Thymus (tissue), 11 donors: ENCODE measurements around the gene FNDC10. TPM values are rescaled to one million over a fixed set of nuclear protein-coding genes. Genes with fewer than 3 reads are reported as not detected.

ENCODE experiments used
- DNase-seq, 9 donors: peaks; one replicate each; pipeline ENCODE4 v3.0.0-alpha.2; 2013; ENCODE audit warnings: low spot score in 9 of 9, low read depth in 6 of 9, missing footprints in 1 of 9
- H3K27ac ChIP-seq, 2 donors: one replicate each; pipeline ENCODE4 v1.5.1; 2013; ENCODE audit warnings: control low read depth in 1 of 2, low read depth in 1 of 2, low read length in 1 of 2, mild to moderate bottlenecking in 1 of 2, moderate library complexity in 1 of 2
- H3K27me3 ChIP-seq, 2 donors: one replicate each; pipeline ENCODE4 v1.5.1; 2013; ENCODE audit warnings: low read length in 1 of 2; ENCODE audit not compliant: control insufficient read depth in 2 of 2, insufficient read depth in 1 of 2
- H3K36me3 ChIP-seq, 2 donors: one replicate each; pipeline ENCODE4 v1.5.1; 2013; ENCODE audit warnings: low read length in 1 of 2, mild to moderate bottlenecking in 1 of 2, moderate library complexity in 1 of 2; ENCODE audit not compliant: control insufficient read depth in 2 of 2, insufficient read depth in 2 of 2
- H3K4me1 ChIP-seq, 2 donors: one replicate each; pipeline ENCODE4 v1.5.1; 2013; ENCODE audit warnings: low read length in 2 of 2; ENCODE audit not compliant: control insufficient read depth in 2 of 2, insufficient read depth in 2 of 2
- H3K4me3 ChIP-seq, 2 donors: one replicate each; pipeline ENCODE4 v1.5.1; 2013; ENCODE audit warnings: low read length in 2 of 2, control low read depth in 1 of 2, mild to moderate bottlenecking in 1 of 2
- H3K9me3 ChIP-seq, 2 donors: one replicate each; pipeline ENCODE4 v1.5.1; 2013; ENCODE audit warnings: low read length in 1 of 2, mild to moderate bottlenecking in 1 of 2; ENCODE audit not compliant: control insufficient read depth in 2 of 2, insufficient read depth in 1 of 2
- WGBS: extraction: QIAGEN DNeasy Blood & Tissue Kit; methylation state at CpG from one replicate; pipeline ENCODE4 v1.1.7; 2013; 5-methylcytosine and 5-hydroxymethylcytosine counted together
- polyA plus RNA-seq: library from polyadenylated mRNA; stranded (reverse); fragments of 200-250 nt; gene quantifications from one replicate; pipeline ENCODE4 v1.2.3, GENCODE V29; 2013
- total RNA-seq: library from RNA; stranded (reverse); fragments of 120-200 nt; gene quantifications from one replicate; pipeline ENCODE4 v1.2.4, GENCODE V29; 2013
- donor health status: healthy.

FNDC10 gene
- total and polyA plus RNA-seq, 2 donors = 0.24 to 0.80 TPM

- 98% methylated on average over 14 of the region's 14 CpGs for whole genome bisulfite sequencing
- H3K27me3 ChIP-seq = no peaks in the 10 kb centered on the region
- no peak for DNase-seq
- H3K9me3 ChIP-seq = no peaks in the 10 kb centered on the region
- H3K4me1 ChIP-seq = no peaks in the 10 kb centered on the region
- no peak overlapping the region for H3K27ac ChIP-seq
- peaks cover 4 to 16% of the 10 kb centered on the region in 2 donors for H3K36me3 ChIP-seq
- H3K4me3 ChIP-seq = no peak overlapping the region
These were observed 51.3 kb downstream of the FNDC10 start for GRCh38 chr1:1548591-1548990.

Other genes starting within 250 kb of the FNDC10 start
- 2.7 TPM for gene MXRA8, start 241.6 kb downstream of the FNDC10 start, total RNA-seq
- gene MXRA8, start 241.6 kb downstream of the FNDC10 start, polyA plus RNA-seq = 9.6 TPM
- 96.2 TPM for gene AURKAIP1, start 224.9 kb downstream of the FNDC10 start, total RNA-seq
- gene AURKAIP1, start 224.9 kb downstream of the FNDC10 start, polyA plus RNA-seq = 116 TPM
- 73.8 TPM for gene CCNL2, start 200.8 kb downstream of the FNDC10 start, total RNA-seq
- gene CCNL2, start 200.8 kb downstream of the FNDC10 start, polyA plus RNA-seq = 340 TPM
- gene MRPL20, start 192.8 kb downstream of the FNDC10 start, total RNA-seq = 119 TPM
- 140 TPM for gene MRPL20, start 192.8 kb downstream of the FNDC10 start, polyA plus RNA-seq
- gene ANKRD65, start 178.9 kb downstream of the FNDC10 start, total RNA-seq = 7.9 TPM
- 16.0 TPM for gene ANKRD65, start 178.9 kb downstream of the FNDC10 start, polyA plus RNA-seq
- 5.1 TPM for gene VWA1, start 164.4 kb downstream of the FNDC10 start, total RNA-seq
- gene VWA1, start 164.4 kb downstream of the FNDC10 start, polyA plus RNA-seq = 16.8 TPM
- 0.24 TPM for gene ATAD3C, start 150.4 kb downstream of the FNDC10 start, total RNA-seq
- gene ATAD3C, start 150.4 kb downstream of the FNDC10 start, polyA plus RNA-seq = 2.8 TPM
- 14.9 TPM for gene ATAD3B, start 128.4 kb downstream of the FNDC10 start, total RNA-seq
- gene ATAD3B, start 128.4 kb downstream of the FNDC10 start, polyA plus RNA-seq = 58.9 TPM
- gene ATAD3A, start 88.0 kb downstream of the FNDC10 start, total RNA-seq = 20.2 TPM
- 17.5 TPM for gene ATAD3A, start 88.0 kb downstream of the FNDC10 start, polyA plus RNA-seq
- 0.42 TPM for gene TMEM240, start 59.5 kb downstream of the FNDC10 start, total RNA-seq
- gene TMEM240, start 59.5 kb downstream of the FNDC10 start, polyA plus RNA-seq = 2.8 TPM
- 47.8 TPM for gene SSU72, start 25.3 kb downstream of the FNDC10 start, total RNA-seq
- 109 TPM for gene SSU72, start 25.3 kb downstream of the FNDC10 start, polyA plus RNA-seq
- 34.9 TPM for gene MIB2, start 15.4 kb upstream of the FNDC10 start, total RNA-seq
- gene MIB2, start 15.4 kb upstream of the FNDC10 start, polyA plus RNA-seq = 160 TPM
- gene MMP23B, start 32.0 kb upstream of the FNDC10 start, total RNA-seq = 4.1 TPM
- gene MMP23B, start 32.0 kb upstream of the FNDC10 start, polyA plus RNA-seq = 2.7 TPM
- gene CDK11B, start 58.9 kb upstream of the FNDC10 start, total RNA-seq = 16.1 TPM
- 35.6 TPM for gene CDK11B, start 58.9 kb upstream of the FNDC10 start, polyA plus RNA-seq
- gene SLC35E2B, start 92.7 kb upstream of the FNDC10 start, total RNA-seq = 22.5 TPM
- gene SLC35E2B, start 92.7 kb upstream of the FNDC10 start, polyA plus RNA-seq = 45.6 TPM
- 19.8 TPM for gene CDK11A, start 124.2 kb upstream of the FNDC10 start, total RNA-seq
- gene CDK11A, start 124.2 kb upstream of the FNDC10 start, polyA plus RNA-seq = 52.2 TPM
- gene NADK, start 178.3 kb upstream of the FNDC10 start, total RNA-seq = 25.0 TPM
- 60.0 TPM for gene NADK, start 178.3 kb upstream of the FNDC10 start, polyA plus RNA-seq